ENCODE data around the gene MITF.

DNA sequence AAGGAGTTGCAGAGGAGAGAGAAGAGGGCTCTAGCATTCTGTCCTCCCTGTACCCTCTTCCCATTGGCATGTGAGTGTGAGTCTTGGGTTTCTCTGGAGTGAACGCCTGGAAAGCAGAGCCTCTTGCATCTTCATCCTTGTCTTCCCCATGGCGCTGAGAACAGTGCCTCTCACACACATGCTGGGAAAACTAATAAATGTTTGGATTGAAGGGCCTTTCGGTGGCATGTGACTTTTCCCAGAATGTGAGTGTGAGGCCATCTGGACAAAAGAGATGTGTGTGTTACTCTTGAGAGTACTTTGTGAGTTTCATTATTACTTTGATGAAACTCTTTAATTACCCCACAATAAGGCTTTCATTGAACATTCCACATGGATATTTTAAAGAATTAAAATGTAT is 122.3 kb downstream of the MITF start:
- TF ChIP-seq MXI1 (conservative IDR thresholded peaks at IDR 0.05; ENCODE audit: poor library complexity, severe bottlenecking) (no peak), SMC3 (conservative IDR thresholded peaks at IDR 0.05; ENCODE audit: poor library complexity) (no peak)
- TF ChIP-seq, protein P1, sequence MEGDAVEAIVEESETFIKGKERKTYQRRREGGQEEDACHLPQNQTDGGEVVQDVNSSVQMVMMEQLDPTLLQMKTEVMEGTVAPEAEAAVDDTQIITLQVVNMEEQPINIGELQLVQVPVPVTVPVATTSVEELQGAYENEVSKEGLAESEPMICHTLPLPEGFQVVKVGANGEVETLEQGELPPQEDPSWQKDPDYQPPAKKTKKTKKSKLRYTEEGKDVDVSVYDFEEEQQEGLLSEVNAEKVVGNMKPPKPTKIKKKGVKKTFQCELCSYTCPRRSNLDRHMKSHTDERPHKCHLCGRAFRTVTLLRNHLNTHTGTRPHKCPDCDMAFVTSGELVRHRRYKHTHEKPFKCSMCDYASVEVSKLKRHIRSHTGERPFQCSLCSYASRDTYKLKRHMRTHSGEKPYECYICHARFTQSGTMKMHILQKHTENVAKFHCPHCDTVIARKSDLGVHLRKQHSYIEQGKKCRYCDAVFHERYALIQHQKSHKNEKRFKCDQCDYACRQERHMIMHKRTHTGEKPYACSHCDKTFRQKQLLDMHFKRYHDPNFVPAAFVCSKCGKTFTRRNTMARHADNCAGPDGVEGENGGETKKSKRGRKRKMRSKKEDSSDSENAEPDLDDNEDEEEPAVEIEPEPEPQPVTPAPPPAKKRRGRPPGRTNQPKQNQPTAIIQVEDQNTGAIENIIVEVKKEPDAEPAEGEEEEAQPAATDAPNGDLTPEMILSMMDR (IDR thresholded peaks at IDR 0.05; ENCODE audit: poor library complexity, severe bottlenecking), result no peak
